HepG2 (cell line): ENCODE data around the gene NCR3LG1. TPM values are rescaled to one million over a fixed set of nuclear protein-coding genes. Genes with fewer than 3 reads are reported as not detected.

Experiments
- CBX1 ChIP-seq: IDR thresholded peaks from one replicate; pipeline ENCODE4 v1.6.1; 2016; ENCODE audit warnings: antibody characterized with exemption, low read depth
- CREB1 ChIP-seq, 2 experiments: fragments of 450-650 bp in 1 of 2; IDR thresholded peaks; 2 replicates each; pipeline ENCODE4 v1.6.1; 2016 to 2017; ENCODE audit warnings: control low read depth in 1 of 2, mild to moderate bottlenecking in 1 of 2, missing compliant biosample characterization in 1 of 2, missing genetic modification characterization in 1 of 2
- FOXC1 ChIP-seq: sonication (generic); formaldehyde crosslinking; IDR thresholded peaks from 2 replicates; pipeline ENCODE4 v1.8.0; 2022; ENCODE audit warnings: mild to moderate bottlenecking, missing genetic modification reagents, borderline replicate concordance
- HNRNPK ChIP-seq: fragments of 200-400 bp; formaldehyde crosslinking; IDR thresholded peaks from 2 replicates; pipeline ENCODE4 v1.6.1; 2018; ENCODE audit warnings: low read length, low read depth, moderate library complexity, mild to moderate bottlenecking; ENCODE audit not compliant: poor library complexity, severe bottlenecking
- HNRNPUL1 ChIP-seq: fragments of 200-400 bp; formaldehyde crosslinking; IDR thresholded peaks from 2 replicates; pipeline ENCODE4 v1.6.1; 2017; ENCODE audit warnings: low read depth, mild to moderate bottlenecking, low read length, moderate library complexity
- KDM1A ChIP-seq: IDR thresholded peaks from 2 replicates; pipeline ENCODE4 v1.6.1; 2016; ENCODE audit warnings: missing compliant biosample characterization
- MTF1 ChIP-seq: sonication (generic); formaldehyde crosslinking; IDR thresholded peaks from 2 replicates; pipeline ENCODE4 v1.5.0; 2020; ENCODE audit warnings: missing genetic modification reagents
- REL ChIP-seq: sonication (generic); formaldehyde crosslinking; conservative IDR thresholded peaks from 2 replicates; pipeline ENCODE4 v1.8.0; 2022; ENCODE audit warnings: mild to moderate bottlenecking, missing genetic modification reagents, moderate library complexity
- RFXANK ChIP-seq: IDR thresholded peaks from 2 replicates; pipeline ENCODE4 v1.6.1; 2016
- SMAD1 ChIP-seq: sonication (generic); formaldehyde crosslinking; IDR thresholded peaks from 2 replicates; pipeline ENCODE4 v1.4.0; 2020; ENCODE audit warnings: missing genetic modification reagents, low read depth, mild to moderate bottlenecking, borderline replicate concordance
- SMAD3 ChIP-seq: sonication (generic); formaldehyde crosslinking; IDR thresholded peaks from 2 replicates; pipeline ENCODE4 v1.4.0; 2020; ENCODE audit warnings: missing genetic modification reagents
- SMYD3 ChIP-seq: sonication (generic); formaldehyde crosslinking; IDR thresholded peaks from 2 replicates; pipeline ENCODE4 v1.8.1; 2023; ENCODE audit warnings: mild to moderate bottlenecking, missing genetic modification reagents
- SNAI1 ChIP-seq: sonication (generic); formaldehyde crosslinking; IDR thresholded peaks from 2 replicates; pipeline ENCODE4 v1.5.0; 2020; ENCODE audit warnings: mild to moderate bottlenecking, missing genetic modification reagents, borderline replicate concordance
- STAT5B ChIP-seq: sonication (generic); formaldehyde crosslinking; IDR thresholded peaks from 2 replicates; pipeline ENCODE4 v1.4.0; 2020; ENCODE audit warnings: missing genetic modification reagents
- ZBTB7B ChIP-seq: sonication (generic); formaldehyde crosslinking; IDR thresholded peaks from 2 replicates; pipeline ENCODE4 v1.4.0; 2020; ENCODE audit warnings: missing genetic modification reagents
- ZHX1 ChIP-seq: sonication (generic); formaldehyde crosslinking; IDR thresholded peaks from 2 replicates; pipeline ENCODE4 v1.8.1; 2022; ENCODE audit warnings: low read depth, mild to moderate bottlenecking, missing genetic modification reagents
- ZNF121 ChIP-seq: sonication (generic); formaldehyde crosslinking; IDR thresholded peaks from 2 replicates; pipeline ENCODE4 v1.5.0; 2020; ENCODE audit warnings: mild to moderate bottlenecking, missing genetic modification reagents
- ZNF138 ChIP-seq: sonication (generic); formaldehyde crosslinking; IDR thresholded peaks from 2 replicates; pipeline ENCODE4 v1.5.0; 2020; ENCODE audit warnings: mild to moderate bottlenecking, low read depth, missing genetic modification reagents
- ZNF281 ChIP-seq: sonication (generic); formaldehyde crosslinking; IDR thresholded peaks from 2 replicates; pipeline ENCODE4 v1.4.0; 2020; ENCODE audit warnings: missing genetic modification reagents, borderline replicate concordance
- ZNF496 ChIP-seq: sonication (generic); formaldehyde crosslinking; IDR thresholded peaks from 2 replicates; pipeline ENCODE4 v1.8.1; 2023; ENCODE audit warnings: mild to moderate bottlenecking, moderate library complexity, missing genetic modification reagents; ENCODE audit not compliant: insufficient replicate concordance
- ZNF691 ChIP-seq: sonication (generic); formaldehyde crosslinking; IDR thresholded peaks from 2 replicates; pipeline ENCODE4 v1.4.0; 2020; ENCODE audit warnings: missing genetic modification reagents, low read depth, mild to moderate bottlenecking, borderline replicate concordance
- ZNF747 ChIP-seq: sonication (generic); formaldehyde crosslinking; IDR thresholded peaks from 2 replicates; pipeline ENCODE4 v1.8.1; 2023; ENCODE audit warnings: missing genetic modification reagents, mild to moderate bottlenecking, borderline replicate concordance
- ZNF781 ChIP-seq: sonication (generic); formaldehyde crosslinking; IDR thresholded peaks from 2 replicates; pipeline ENCODE4 v1.5.1; 2020; ENCODE audit warnings: borderline replicate concordance, mild to moderate bottlenecking, missing genetic modification reagents; ENCODE audit errors: not compliant biosample characterization
- polyA plus RNA-seq, 8 experiments: library from polyadenylated mRNA; depleted of rRNA in 3 of 8; stranded (reverse) in 7 of 8; unstranded in 1 of 8; fragments of >200 nt; fragmentation: Illumina TruSeq in 4 of 8; extraction: Trizol in 4 of 8; gene quantifications; 2 replicates each; pipeline versions ENCODE4 v1.2.1 to v1.2.3, GENCODE V29; 2011 to 2016; ENCODE audit warnings: low read depth in 4 of 8, missing spikeins in 1 of 8, mixed read lengths in 1 of 8; ENCODE audit not compliant: insufficient read depth in 1 of 8
- total RNA-seq, 5 experiments: library from RNA; depleted of rRNA; stranded (reverse); fragments of >200 nt; fragmentation: Illumina TruSeq; extraction: Trizol; gene quantifications; 2 replicates each; pipeline ENCODE4 v1.2.3, GENCODE V29; 2016; ENCODE audit warnings: low read depth in 1 of 5

The NCR3LG1 gene
- total and polyA plus RNA-seq, 2 of the 13 experiments (the other 11 are each of a cell fraction or from before 2014, with no cell fraction given), result 16.1 to 25.1 TPM

- TF ChIP-seq REL (CRISPR knock-in tag) (0 out of 2 replicates have a peak, but pooled peaks have one; percentile 16), HNRNPK (no peak), CREB1 (IDR thresholded peaks at IDR 0.05) (peak; percentile 51; the same call in 1 of the 2 replicates), CREB1 (CRISPR knock-in tag; IDR thresholded peaks at IDR 0.05) (peak; percentile 58; the same call in 1 of the 2 replicates), CBX1 (no peak), ZHX1 (CRISPR knock-in tag) (peak; percentile 48; the same call in 1 of the 2 replicates), SNAI1 (no peak), KDM1A (CRISPR knock-in tag) (peak; percentile 12; the same call in 1 of the 2 replicates), ZNF496 (CRISPR knock-in tag) (no peak), FOXC1 (CRISPR knock-in tag) (0 out of 2 replicates have a peak, but pooled peaks have one; percentile 20), ZNF121 (CRISPR knock-in tag) (no peak; the same call in 1 of the 2 replicates), MTF1 (no peak), ZNF781 (CRISPR knock-in tag) (no peak), SMAD1 (CRISPR knock-in tag) (no peak), HNRNPUL1 (no peak), STAT5B (CRISPR knock-in tag) (0 out of 2 replicates have a peak, but pooled peaks have one; percentile 21), ZBTB7B (CRISPR knock-in tag) (peak; percentile 95; the same call in 1 of the 2 replicates), ZNF747 (CRISPR knock-in tag) (peak; percentile 97), ZNF138 (no peak), RFXANK (CRISPR knock-in tag) (no peak), SMAD3 (CRISPR knock-in tag) (no peak; the same call in 1 of the 2 replicates), SMYD3 (no peak), ZNF281 (CRISPR knock-in tag) (no peak), ZNF691 (CRISPR knock-in tag) (no peak; the same call in 1 of the 2 replicates)
Measured at GRCh38 chr11:17352950-17353820, 1.6 kb downstream of the NCR3LG1 start (continued).
